ENCODE data around the gene HSPB8.
"Not testable (repeated sequence)": the region's sequence is repeated elsewhere in the genome, so short reads cannot be mapped to it uniquely, and the experiment has no call there.

HSPB8 gene

GRCh38 chr12:119211884-119212283, 33.2 kb downstream of the HSPB8 start:
- no peak for TF ChIP-seq CTCF (IDR thresholded peaks at IDR 0.05; ENCODE audit: low read depth, low read length, missing control alignments)
- DNase-seq (ENCODE audit: low read depth), result no peak
- in situ Hi-C loops (cut with HindIII; ENCODE audit: low sequenced_read_pairs), result no loop called here
- H3K4me3 ChIP-seq (ENCODE audit: low read depth, low read length), result no peak overlapping the region

- no peak for TF ChIP-seq CTCF (IDR thresholded peaks at IDR 0.05; ENCODE audit: low read depth, low read length, missing control alignments)
- in situ Hi-C loops (cut with HindIII; ENCODE audit: low sequenced_read_pairs), result no loop called here
Observed at GRCh38 chr12:119216084-119216483, 37.4 kb downstream of the HSPB8 start.

GRCh38 chr12:119218875-119219274, 40.1 kb downstream of the HSPB8 start:
- DNase-seq (ENCODE audit: low read depth); H3K4me3 ChIP-seq (ENCODE audit: low read depth, low read length); in situ Hi-C loops (cut with HindIII; ENCODE audit: low sequenced_read_pairs): not testable (repeated sequence)

More at GRCh38 chr12:119216084-119216483, 37.4 kb downstream of the HSPB8 start:
- no peak for DNase-seq (ENCODE audit: low read depth)
- H3K4me3 ChIP-seq (ENCODE audit: low read depth, low read length), result no peak overlapping the region

GRCh38 chr12:119222222-119222951, 43.7 kb downstream of the HSPB8 start:
- no peak for DNase-seq (ENCODE audit: low read depth)
- H3K4me3 ChIP-seq (ENCODE audit: low read depth, low read length), result no peak overlapping the region
- in situ Hi-C loops (cut with HindIII; ENCODE audit: low sequenced_read_pairs), result no loop called here
- TF ChIP-seq CTCF (IDR thresholded peaks at IDR 0.05; ENCODE audit: low read depth, low read length, missing control alignments), result no peak

GRCh38 chr12:119225454-119225853, 46.7 kb downstream of the HSPB8 start:
- DNase-seq (ENCODE audit: low read depth), result no peak
- no peak for TF ChIP-seq CTCF (IDR thresholded peaks at IDR 0.05; ENCODE audit: low read depth, low read length, missing control alignments)
- in situ Hi-C loops (cut with HindIII; ENCODE audit: low sequenced_read_pairs), result no loop called here
- H3K4me3 ChIP-seq (ENCODE audit: low read depth, low read length), result no peak overlapping the region

- no peak for TF ChIP-seq CTCF (IDR thresholded peaks at IDR 0.05; ENCODE audit: low read depth, low read length, missing control alignments)
- H3K4me3 ChIP-seq (ENCODE audit: low read depth, low read length), result no peak overlapping the region
- no peak for DNase-seq (ENCODE audit: low read depth)
- in situ Hi-C loops (cut with HindIII; ENCODE audit: low sequenced_read_pairs), result no loop called here
Observed at GRCh38 chr12:119227292-119227691, 48.6 kb downstream of the HSPB8 start.

- no peak for TF ChIP-seq CTCF (IDR thresholded peaks at IDR 0.05; ENCODE audit: low read depth, low read length, missing control alignments)
- in situ Hi-C loops (cut with HindIII; ENCODE audit: low sequenced_read_pairs), result no loop called here
- DNase-seq (ENCODE audit: low read depth), result no peak
- H3K4me3 ChIP-seq (ENCODE audit: low read depth, low read length), result no peak overlapping the region
Observed at GRCh38 chr12:119229205-119229604, 50.5 kb downstream of the HSPB8 start.

Data from astrocyte of the cerebellum (primary cell).